HG03342 (cell line): ENCODE data around the gene RPS21.

Source experiments
- ATAC-seq: cut with Tn5 transposase; IDR thresholded peaks from one replicate; pipeline ENCODE4 v1.9.1; 2021; ENCODE audit warnings: mild to moderate bottlenecking, moderate library complexity; ENCODE audit not compliant: unreplicated experiment

The RPS21 gene

GRCh38 chr20:62386383-62387218, at the start of gene RPS21:
Gene RPS21 (plus strand): TSS chr20:62387103. CDS start chr20:62387339, 236 bp downstream.
- ATAC-seq: peak; percentile 80

GRCh38 chr20:62337558-62338293, 49.2 kb upstream of the RPS21 start:
- no peak for ATAC-seq

- no peak for ATAC-seq
Measured at GRCh38 chr20:62338294-62338620, 48.6 kb upstream of the RPS21 start.

- ATAC-seq: peak; percentile 80
Measured at GRCh38 chr20:62339647-62340062, 47.2 kb upstream of the RPS21 start.

GRCh38 chr20:62342910-62343309, 44.0 kb upstream of the RPS21 start:
- ATAC-seq: no peak

- ATAC-seq: no peak
Measured at GRCh38 chr20:62344092-62344491, 42.8 kb upstream of the RPS21 start.

GRCh38 chr20:62344782-62345181, 42.1 kb upstream of the RPS21 start:
- no peak for ATAC-seq

- ATAC-seq: no peak
Measured at GRCh38 chr20:62345681-62346370, 41.1 kb upstream of the RPS21 start.

- no peak for ATAC-seq
Measured at GRCh38 chr20:62346398-62347150, 40.3 kb upstream of the RPS21 start.

- no peak for ATAC-seq
Measured at GRCh38 chr20:62347151-62347404, 39.8 kb upstream of the RPS21 start.

- no peak for ATAC-seq
Measured at GRCh38 chr20:62347445-62347844, 39.5 kb upstream of the RPS21 start.

GRCh38 chr20:62348604-62349003, 38.3 kb upstream of the RPS21 start:
- no peak for ATAC-seq

GRCh38 chr20:62349556-62350097, 37.3 kb upstream of the RPS21 start:
- ATAC-seq: no peak

GRCh38 chr20:62350098-62350628, 36.7 kb upstream of the RPS21 start:
- ATAC-seq: no peak

GRCh38 chr20:62350629-62351422, 36.1 kb upstream of the RPS21 start:
- ATAC-seq: no peak

GRCh38 chr20:62351469-62352401, 35.2 kb upstream of the RPS21 start:
- no peak for ATAC-seq

- ATAC-seq: no peak
Measured at GRCh38 chr20:62352402-62353288, 34.3 kb upstream of the RPS21 start.
